HCT116 (cell line): ENCODE results near the gene PNPLA5. TPM values are rescaled to one million over a fixed set of nuclear protein-coding genes. Genes with fewer than 3 reads are reported as not detected.

Source experiments
- ATAC-seq: fragments of 200-7000 bp; cut with Tn5 transposase; 2 replicates; pipeline ENCODE4 v1.9.1; 2020; ENCODE audit warnings: mild to moderate bottlenecking, moderate library complexity
- BruUV-seq: library from RNA; stranded (reverse); fragments of 400-500 nt; replicated peaks from 2 replicates; lab custom pipeline; 2021; lab: Mats Ljungman, UMichigan
- CTCF ChIA-PET: fragments of 300-600 bp; sonication (Branson Sonifier 250); formaldehyde crosslinking; loops from one replicate; lab custom pipeline; 2021; ENCODE audit warnings: antibody characterized with exemption; lab: Charles Lee
- POLR2A ChIA-PET: fragments of 300-600, 350-600 bp; sonication (Branson Sonifier 250); formaldehyde crosslinking; loops from one replicate; lab custom pipeline; 2021; ENCODE audit warnings: antibody characterized with exemption; lab: Charles Lee
- RAD21 ChIA-PET, 2 experiments: fragments of 300-600 bp; sonication (Branson Sonifier 250); formaldehyde crosslinking; loops; one replicate each; lab custom pipeline; 2023; ENCODE audit warnings: low total read pairs in 2 of 2; ENCODE audit not compliant: uncharacterized antibody in 2 of 2, unreplicated experiment in 2 of 2, low non-redundant PET in 1 of 2; lab: Charles Lee
- DNase-seq: peaks from one replicate; pipeline ENCODE4 v3.0.0-alpha.2; 2010; ENCODE audit warnings: low read depth, low spot score
- H2AFZ ChIP-seq: fragments of 200-600 bp; shearing (Covaris generic), sonication (generic); 2 replicates; pipeline ENCODE4 v1.6.1; 2017; ENCODE audit warnings: low read depth, mixed run types, mixed read lengths, antibody characterized with exemption, low read length; ENCODE audit not compliant: poor library complexity, severe bottlenecking
- H3K27ac ChIP-seq: 2 replicates; pipeline ENCODE4 v1.5.1; 2012; ENCODE audit warnings: low read depth, low read length
- H3K27me3 ChIP-seq: fragments of 200-600 bp; sonication (generic); 2 replicates; pipeline ENCODE4 v1.6.1; 2016; ENCODE audit warnings: mixed run types, low read length, mixed read lengths; ENCODE audit not compliant: insufficient read depth
- H3K36me3 ChIP-seq, 2 experiments: fragments of 200-500 bp in 1 of 2; fragments of 200-600 bp in 1 of 2; sonication (Bioruptor generic) in 1 of 2; sonication (generic) in 1 of 2; 2 replicates each; pipeline versions ENCODE4 v1.5.1 to v1.6.1; 2014 to 2016; ENCODE audit warnings: low read length in 2 of 2, inconsistent platforms in 1 of 2, mixed read lengths in 1 of 2, mixed run types in 1 of 2; ENCODE audit not compliant: insufficient read depth in 2 of 2, control insufficient read depth in 1 of 2
- H3K4me1 ChIP-seq, 2 experiments: fragments of 200-600 bp in 1 of 2; sonication (generic) in 1 of 2; 2 replicates each; pipeline versions ENCODE4 v1.5.1 to v1.6.1; 2012 to 2017; ENCODE audit warnings: low read length in 2 of 2, inconsistent platforms in 1 of 2, mild to moderate bottlenecking in 1 of 2, mixed read lengths in 1 of 2, mixed run types in 1 of 2, moderate library complexity in 1 of 2; ENCODE audit not compliant: insufficient read depth in 2 of 2, control insufficient read depth in 1 of 2
- H3K4me2 ChIP-seq: fragments of 200-600 bp; sonication (generic); 2 replicates; pipeline ENCODE4 v1.6.1; 2017; ENCODE audit warnings: mixed run types, low read length, mixed read lengths
- H3K4me3 ChIP-seq, 2 experiments: fragments of 200-600 bp in 1 of 2; sonication (generic) in 1 of 2; replicated peaks in 1 of 2; 2 replicates each; pipeline ENCODE4 v1.5.1; 2011 to 2016; ENCODE audit warnings: low read length in 2 of 2, control low read depth in 1 of 2, low read depth in 1 of 2, mild to moderate bottlenecking in 1 of 2, mixed read lengths in 1 of 2, mixed run types in 1 of 2
- H3K79me2 ChIP-seq: fragments of 200-600 bp; sonication (generic); 2 replicates; pipeline ENCODE4 v1.6.1; 2017; ENCODE audit warnings: mild to moderate bottlenecking, mixed run types, low read length, moderate library complexity, mixed read lengths; ENCODE audit not compliant: insufficient read depth
- H3K9ac ChIP-seq: fragments of 200-600 bp; sonication (generic); 2 replicates; pipeline ENCODE4 v1.6.1; 2016; ENCODE audit warnings: low read length, mixed read lengths
- H3K9me2 ChIP-seq: fragments of 200-600 bp; sonication (generic), shearing (Covaris generic); 2 replicates; pipeline ENCODE4 v1.6.1; 2017; ENCODE audit warnings: mixed run types, mild to moderate bottlenecking, moderate library complexity; ENCODE audit not compliant: insufficient read depth
- H3K9me3 ChIP-seq, 2 experiments: fragments of 200-500 bp in 1 of 2; fragments of 200-600 bp in 1 of 2; sonication (Bioruptor generic) in 1 of 2; sonication (generic) in 1 of 2; 2 replicates each; pipeline ENCODE4 v1.6.1; 2014 to 2017; ENCODE audit warnings: low read length in 2 of 2, mixed read lengths in 2 of 2, inconsistent platforms in 1 of 2, low read depth in 1 of 2, mild to moderate bottlenecking in 1 of 2, mixed run types in 1 of 2, moderate library complexity in 1 of 2; ENCODE audit not compliant: control insufficient read depth in 1 of 2, insufficient read depth in 1 of 2
- H4K20me1 ChIP-seq: fragments of 200-600 bp; sonication (generic), shearing (Covaris generic); 2 replicates; pipeline ENCODE4 v1.6.1; 2017; ENCODE audit warnings: mixed run types, mild to moderate bottlenecking, moderate library complexity; ENCODE audit not compliant: insufficient read depth
- ATF3 ChIP-seq: IDR thresholded peaks from 2 replicates; pipeline ENCODE4 v1.6.1; 2012
- CBX3 ChIP-seq: IDR thresholded peaks from 2 replicates; pipeline ENCODE4 v1.6.1; 2012; ENCODE audit warnings: low read depth
- CEBPB ChIP-seq: IDR thresholded peaks from 2 replicates; pipeline ENCODE4 v1.6.1; 2012; ENCODE audit warnings: low read depth
- CTCF ChIP-seq, 3 experiments: fragments of 200-600 bp in 1 of 3; sonication (generic) in 1 of 3; IDR thresholded peaks in 2 of 3; conservative IDR thresholded peaks in 1 of 3; 2 replicates each; pipeline ENCODE4 v1.5.1; 2012 to 2017; ENCODE audit warnings: low read depth in 2 of 3, low read length in 2 of 3, antibody characterized with exemption in 1 of 3, borderline replicate concordance in 1 of 3, control low read depth in 1 of 3, mild to moderate bottlenecking in 1 of 3, mixed read lengths in 1 of 3, mixed run types in 1 of 3, moderate library complexity in 1 of 3; ENCODE audit not compliant: insufficient read depth in 1 of 3
- ELF1 ChIP-seq: IDR thresholded peaks from 2 replicates; pipeline ENCODE4 v1.6.1; 2012; ENCODE audit warnings: low read depth, borderline replicate concordance
- EZH2 ChIP-seq: fragments of 200-600 bp; sonication (generic); IDR thresholded peaks from 2 replicates; pipeline ENCODE4 v1.6.1; 2017; ENCODE audit warnings: antibody characterized with exemption, mixed run types
- FOSL1 ChIP-seq: IDR thresholded peaks from 2 replicates; pipeline ENCODE4 v1.6.1; 2012; ENCODE audit warnings: low read depth
- JUND ChIP-seq: IDR thresholded peaks from 2 replicates; pipeline ENCODE4 v1.6.1; 2012
- MAX ChIP-seq: IDR thresholded peaks from 2 replicates; pipeline ENCODE4 v1.6.1; 2012
- POLR2AphosphoS5 ChIP-seq: IDR thresholded peaks from 2 replicates; pipeline ENCODE4 v1.6.1; 2011; ENCODE audit warnings: mild to moderate bottlenecking, low read depth, low read length, moderate library complexity
- REST ChIP-seq: IDR thresholded peaks from 2 replicates; pipeline ENCODE4 v1.6.1; 2012; ENCODE audit warnings: low read depth
- SRF ChIP-seq: IDR thresholded peaks from 2 replicates; pipeline ENCODE4 v1.6.1; 2012; ENCODE audit warnings: low read depth
- TCF7L2 ChIP-seq: IDR thresholded peaks from 2 replicates; pipeline ENCODE4 v1.7.0; 2011; ENCODE audit warnings: borderline replicate concordance, inconsistent platforms; ENCODE audit not compliant: insufficient read depth, insufficient read length; ENCODE audit errors: extremely low read depth
- YY1 ChIP-seq: IDR thresholded peaks from 2 replicates; pipeline ENCODE4 v1.6.1; 2011; ENCODE audit warnings: low read length, low read depth, moderate library complexity, mild to moderate bottlenecking; ENCODE audit not compliant: insufficient replicate concordance; ENCODE audit errors: extremely low read depth
- ZBTB33 ChIP-seq: IDR thresholded peaks from 2 replicates; pipeline ENCODE4 v1.6.1; 2011; ENCODE audit warnings: mild to moderate bottlenecking, low read length, moderate library complexity; ENCODE audit not compliant: insufficient replicate concordance; ENCODE audit errors: extremely low read depth
- ZFX ChIP-seq: fragments of 450-650 bp; IDR thresholded peaks from 2 replicates; pipeline ENCODE4 v1.6.1; 2017
- intact Hi-C: fragments of 100-400 bp; cut with micrococcal nuclease; formaldehyde crosslinking; loops from 2 replicates; pipeline ENCODE4 v1.10.0; 2022
- total RNA-seq: library from RNA; stranded (reverse); gene quantifications from one replicate; pipeline ENCODE4 v1.2.1, GENCODE V29; 2021; ENCODE audit not compliant: unreplicated experiment

PNPLA5 gene
- total RNA-seq, 1 experiment from 2014 or later: 2.9 TPM

GRCh38 chr22:43879901-43880540 is 11.8 kb downstream of the PNPLA5 start:
- intact Hi-C loops: loop anchor here (10.0 kb wide), 2 partner anchors 205 to 745 kb away; no protein-coding TSS in a partner anchor
- ChIA-PET POLR2A (no interaction called here), RAD21 (no interaction called here), CTCF (no interaction called here)
- Histone ChIP-seq H4K20me1 (no peaks in the 10 kb centered on the region), H3K9ac (no peak overlapping the region), H2AFZ (no peak overlapping the region), H3K4me2 (no peak overlapping the region), H3K4me3 (no peak overlapping the region), H3K79me2 (no peaks in the 10 kb centered on the region), H3K9me2 (no peaks in the 10 kb centered on the region), H3K4me1 (peaks cover 0 to 7% of the 10 kb centered on the region in 2 experiments; a peak in 1 of 4 replicates), H3K36me3 (no peaks in the 10 kb centered on the region), H3K27ac (no peak overlapping the region), H3K27me3 (no peaks in the 10 kb centered on the region), H3K9me3 (no peaks in the 10 kb centered on the region)
- DNase-seq (no peak), ATAC-seq (no peak)
- no TSS peak for BruUV-seq
- TF ChIP-seq CTCF (IDR thresholded peaks at IDR 0.05 in 2 of 3, conservative IDR thresholded peaks at IDR 0.05 in 1 of 3; ENCODE audit: borderline replicate concordance in 1 of 3, insufficient read depth in 1 of 3, low read depth in 2 of 3, low read length in 2 of 3) (no peak), CEBPB (no peak), CBX3 (no peak), TCF7L2 (no peak), POLR2AphosphoS5 (no peak), EZH2 (no peak), JUND (no peak), ELF1 (no peak), YY1 (no peak), SRF (no peak), MAX (no peak), FOSL1 (no peak), ZBTB33 (no peak), ZFX (no peak), ATF3 (no peak), REST (no peak)
